Measurements from ENCODE around the gene IL34. TPM values are rescaled to one million over a fixed set of nuclear protein-coding genes. Genes with fewer than 3 reads are reported as not detected.

The IL34 gene
- total RNA-seq, 1 experiment from 2014 or later = 4.4 TPM

DNA sequence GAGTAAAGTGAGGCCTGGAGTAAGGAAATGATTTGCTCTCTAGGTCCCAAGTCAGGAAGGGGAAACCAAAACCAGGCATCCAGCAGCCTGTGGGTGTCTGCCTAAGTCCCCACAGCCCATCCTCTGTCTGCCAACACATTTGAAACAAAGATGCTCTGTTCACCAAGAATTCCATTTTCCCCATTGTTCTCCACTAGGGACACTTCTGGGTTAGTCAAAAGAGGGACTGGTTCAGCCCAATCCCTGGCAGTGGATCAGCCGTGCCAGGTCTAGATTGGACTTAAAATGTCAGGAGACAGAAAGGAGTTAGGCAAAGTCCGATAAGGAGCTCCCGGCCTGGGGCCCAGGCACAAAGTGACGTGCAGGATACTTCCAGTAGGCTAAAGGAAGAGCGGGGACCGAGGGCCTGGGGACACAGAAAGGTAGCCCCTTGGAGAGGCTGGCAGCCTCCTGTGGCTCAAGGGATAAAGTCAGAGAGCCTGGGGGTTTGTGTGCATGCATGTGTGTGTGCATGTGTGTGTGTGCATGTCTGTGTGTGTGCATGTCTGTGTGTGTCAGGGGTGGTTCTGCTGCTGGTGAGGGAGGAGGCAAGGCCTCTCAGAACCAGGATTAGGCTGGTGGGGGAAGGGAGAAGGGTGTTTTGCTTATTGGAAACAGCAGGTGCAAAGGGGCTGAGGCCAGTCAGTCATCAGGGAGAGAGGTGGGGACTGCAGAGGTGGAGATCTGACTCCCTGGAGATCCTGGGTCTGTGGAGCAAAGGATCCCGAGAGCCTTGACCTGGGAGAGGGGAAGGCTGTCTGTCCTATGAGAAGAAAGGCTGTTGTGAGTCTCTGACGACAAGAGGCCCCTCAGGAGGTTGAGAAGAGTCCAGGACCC lies 41.7 kb upstream of the IL34 start:
- Mint-ChIP-seq H3K9me3 (no peaks in the 10 kb centered on the region), H3K36me3 (ENCODE audit: insufficient read depth in 1 of 3, low read depth in 3 of 3) (no peaks in the 10 kb centered on the region; a peak in 1 of 7 replicates), H3K4me1 (peaks cover 4 to 6% of the 10 kb centered on the region in 2 experiments; a peak in 1 of 4 replicates), H3K27ac (0 out of 7 replicates have a peak overlapping the region, but pooled peaks of 1 of the 3 experiments have one; percentile 33), H3K27me3 (ENCODE audit: low read depth) (peaks cover 19% of the 10 kb centered on the region), H3K4me3 (no peak overlapping the region)
- TF ChIP-seq, protein P1, sequence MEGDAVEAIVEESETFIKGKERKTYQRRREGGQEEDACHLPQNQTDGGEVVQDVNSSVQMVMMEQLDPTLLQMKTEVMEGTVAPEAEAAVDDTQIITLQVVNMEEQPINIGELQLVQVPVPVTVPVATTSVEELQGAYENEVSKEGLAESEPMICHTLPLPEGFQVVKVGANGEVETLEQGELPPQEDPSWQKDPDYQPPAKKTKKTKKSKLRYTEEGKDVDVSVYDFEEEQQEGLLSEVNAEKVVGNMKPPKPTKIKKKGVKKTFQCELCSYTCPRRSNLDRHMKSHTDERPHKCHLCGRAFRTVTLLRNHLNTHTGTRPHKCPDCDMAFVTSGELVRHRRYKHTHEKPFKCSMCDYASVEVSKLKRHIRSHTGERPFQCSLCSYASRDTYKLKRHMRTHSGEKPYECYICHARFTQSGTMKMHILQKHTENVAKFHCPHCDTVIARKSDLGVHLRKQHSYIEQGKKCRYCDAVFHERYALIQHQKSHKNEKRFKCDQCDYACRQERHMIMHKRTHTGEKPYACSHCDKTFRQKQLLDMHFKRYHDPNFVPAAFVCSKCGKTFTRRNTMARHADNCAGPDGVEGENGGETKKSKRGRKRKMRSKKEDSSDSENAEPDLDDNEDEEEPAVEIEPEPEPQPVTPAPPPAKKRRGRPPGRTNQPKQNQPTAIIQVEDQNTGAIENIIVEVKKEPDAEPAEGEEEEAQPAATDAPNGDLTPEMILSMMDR (conservative IDR thresholded peaks at IDR 0.05) = 0 out of 3 replicates have a peak, but pooled peaks have one; percentile 17
- no peak overlapping the region for H3K56ac ChIP-seq (ENCODE audit: insufficient read length, low read depth, low read length)
- no peak overlapping the region for H2BK20ac ChIP-seq (ENCODE audit: low read depth, low read length, poor library complexity, severe bottlenecking)
- H4K8ac ChIP-seq (replicated peaks; ENCODE audit: insufficient read length, low read depth, low read length) = no peak overlapping the region
- H4K20me1 ChIP-seq (ENCODE audit: control insufficient read depth, insufficient read depth, insufficient read length) = no peaks in the 10 kb centered on the region
- no peak overlapping the region for H3K23ac ChIP-seq (ENCODE audit: insufficient read length, low read depth, low read length)
- H3K14ac ChIP-seq (ENCODE audit: insufficient read depth, low read length) = no peak overlapping the region
- H3K79me1 ChIP-seq (ENCODE audit: insufficient read depth, low read depth, low read length, poor library complexity, severe bottlenecking) = no peaks in the 10 kb centered on the region
- no peak overlapping the region for H2AFZ ChIP-seq (ENCODE audit: low read length)
- no peak overlapping the region for H2BK120ac ChIP-seq (ENCODE audit: low read depth, low read length, poor library complexity, severe bottlenecking)
- no peaks in the 10 kb centered on the region for H3K23me2 ChIP-seq (ENCODE audit: insufficient read length, low read depth, low read length, poor library complexity, severe bottlenecking)
- H3K18ac ChIP-seq (ENCODE audit: insufficient read length, low read depth, low read length) = no peak overlapping the region
- no CpG with 5 or more reads among the region's 8 CpGs for whole genome bisulfite sequencing (ENCODE audit: extremely low coverage, insufficient read length, low lambda C conversion rate)
- H2BK12ac ChIP-seq (ENCODE audit: insufficient read length, low read depth, low read length) = no peak overlapping the region
- DNase-seq = no peak
- no peaks in the 10 kb centered on the region; the same call in 1 of the 2 replicates for H3K27me3 ChIP-seq (ENCODE audit: insufficient read depth, low read length)
- H4K5ac ChIP-seq (ENCODE audit: insufficient read length, low read depth, low read length) = no peak overlapping the region
- H2BK15ac ChIP-seq (ENCODE audit: low read depth, low read length) = no peak overlapping the region
- H3K4me1 ChIP-seq (ENCODE audit: insufficient read depth, low read length) = no peaks in the 10 kb centered on the region
- no peaks in the 10 kb centered on the region; the same call in 1 of the 2 replicates for H3K79me2 ChIP-seq (ENCODE audit: insufficient read depth, low read length)
- H3K4ac ChIP-seq (ENCODE audit: low read depth, low read length) = no peak overlapping the region
- H3T11ph ChIP-seq (ENCODE audit: low read length) = no peak overlapping the region
- no peak overlapping the region for H3K9ac ChIP-seq (ENCODE audit: extremely low read depth, insufficient read length, low read length)
- no peak overlapping the region for H2AK5ac ChIP-seq (ENCODE audit: insufficient read length, low read length)
- no peaks in the 10 kb centered on the region for H3K9me3 ChIP-seq (ENCODE audit: control insufficient read depth, low read depth, low read length)
- no peak overlapping the region for H3K27ac ChIP-seq (ENCODE audit: insufficient read length, low read depth, low read length)
- no peak overlapping the region for H4K91ac ChIP-seq (ENCODE audit: insufficient read length, low read depth, low read length)
- no peak overlapping the region for H2BK5ac ChIP-seq (ENCODE audit: insufficient read length, low read length)
- no peak overlapping the region for H3K4me2 ChIP-seq (ENCODE audit: insufficient read depth, insufficient read length, low read length)

Measured in H9 (cell line).